GM21723 (cell line): Measurements from ENCODE around the gene PRAMEF1.
"Not testable (repeated sequence)": the region's sequence is repeated elsewhere in the genome, so short reads cannot be mapped to it uniquely, and the experiment has no call there.

Experiments used
- ATAC-seq: cut with Tn5 transposase; IDR thresholded peaks from one replicate; pipeline ENCODE4 v1.9.1; 2021; ENCODE audit warnings: mild to moderate bottlenecking, moderate library complexity; ENCODE audit not compliant: unreplicated experiment

The PRAMEF1 gene

GRCh38 chr1:12775443-12775842 lies 15.8 kb upstream of the PRAMEF1 start:
- no peak for ATAC-seq

DNA sequence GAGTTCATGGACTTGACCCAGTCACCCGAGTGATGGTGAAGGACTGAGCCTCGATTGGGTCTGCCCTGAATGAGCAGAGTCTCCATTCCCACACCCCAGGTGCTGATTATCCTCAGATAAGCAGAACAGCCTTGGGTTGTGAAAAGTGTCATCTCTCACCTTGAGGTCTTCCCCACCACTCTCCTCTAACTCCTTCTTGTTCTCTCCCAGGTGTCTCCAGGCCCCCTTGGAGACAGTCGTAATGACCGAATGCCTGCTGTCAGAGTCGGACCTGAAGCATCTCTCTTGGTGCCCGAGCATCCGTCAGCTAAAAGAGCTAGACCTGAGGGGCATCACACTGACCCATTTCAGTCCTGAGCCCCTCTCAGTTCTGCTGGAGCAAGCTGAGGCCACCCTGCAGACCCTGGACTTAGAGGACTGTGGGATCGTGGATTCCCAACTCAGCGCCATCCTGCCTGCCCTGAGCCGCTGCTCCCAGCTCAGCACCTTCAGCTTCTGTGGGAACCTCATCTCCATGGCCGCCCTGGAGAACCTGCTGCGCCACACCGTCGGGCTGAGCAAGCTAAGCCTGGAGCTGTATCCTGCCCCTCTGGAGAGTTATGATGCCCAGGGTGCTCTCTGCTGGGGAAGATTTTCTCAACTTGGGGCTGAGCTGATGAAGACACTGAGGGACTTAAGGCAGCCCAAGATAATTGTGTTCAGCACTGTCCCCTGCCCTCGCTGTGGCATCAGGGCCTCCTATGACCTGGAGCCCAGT lies 14.2 kb upstream of the PRAMEF1 start:
- no peak for ATAC-seq

DNA sequence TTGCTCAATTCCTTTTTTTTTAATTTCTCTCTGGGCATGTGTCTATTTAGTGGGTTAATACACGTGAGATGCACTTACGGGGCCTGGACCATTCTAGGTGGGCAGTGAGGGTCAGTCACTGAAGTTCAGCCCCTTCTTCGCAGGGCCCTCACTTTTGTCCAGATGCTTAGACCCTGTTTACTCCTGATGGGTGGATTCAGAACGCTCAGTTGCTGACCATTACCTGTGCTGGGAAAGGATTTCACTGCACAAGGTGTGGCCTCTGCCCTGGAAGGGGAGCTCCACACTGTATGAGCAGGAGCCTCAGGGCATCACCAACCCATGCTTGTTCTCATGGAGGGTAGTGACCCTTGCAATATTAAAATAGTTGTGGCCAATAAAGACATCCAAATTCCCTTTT lies 13.1 kb upstream of the PRAMEF1 start:
- ATAC-seq, result no peak

- no peak for ATAC-seq
Measured at GRCh38 chr1:12778907-12779306, 12.3 kb upstream of the PRAMEF1 start.

- ATAC-seq, result not testable (repeated sequence)
Measured at GRCh38 chr1:12781488-12781887, 9.7 kb upstream of the PRAMEF1 start.

GRCh38 chr1:12783783-12784182 lies 7.4 kb upstream of the PRAMEF1 start:
- not testable (repeated sequence) for ATAC-seq

- not testable (repeated sequence) for ATAC-seq
Measured at GRCh38 chr1:12784729-12785128, 6.5 kb upstream of the PRAMEF1 start.

GRCh38 chr1:12798911-12799310 lies 7.7 kb downstream of the PRAMEF1 start:
- no peak for ATAC-seq

GRCh38 chr1:12799730-12800129 lies 8.5 kb downstream of the PRAMEF1 start:
- no peak for ATAC-seq

DNA sequence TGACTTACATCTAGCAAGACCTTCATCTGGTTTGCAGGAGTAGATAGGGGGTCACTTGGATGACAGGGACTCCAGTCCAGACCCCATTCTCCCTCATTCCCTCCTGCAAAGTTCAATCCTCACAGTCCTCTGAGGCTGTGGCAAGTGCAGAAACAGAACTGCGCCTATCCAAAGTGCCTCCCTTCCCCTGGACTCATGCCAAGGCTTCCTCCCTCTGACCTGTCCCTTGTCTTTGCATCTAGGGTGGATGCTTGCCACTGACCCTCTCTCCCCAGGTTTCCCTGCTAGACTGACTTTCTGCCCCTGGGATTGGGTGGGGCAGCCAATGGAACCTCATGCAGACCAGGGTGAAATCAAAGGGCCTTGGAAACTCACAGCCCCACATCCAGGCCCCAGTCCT lies 18.7 kb downstream of the PRAMEF1 start:
- ATAC-seq, result no peak

DNA sequence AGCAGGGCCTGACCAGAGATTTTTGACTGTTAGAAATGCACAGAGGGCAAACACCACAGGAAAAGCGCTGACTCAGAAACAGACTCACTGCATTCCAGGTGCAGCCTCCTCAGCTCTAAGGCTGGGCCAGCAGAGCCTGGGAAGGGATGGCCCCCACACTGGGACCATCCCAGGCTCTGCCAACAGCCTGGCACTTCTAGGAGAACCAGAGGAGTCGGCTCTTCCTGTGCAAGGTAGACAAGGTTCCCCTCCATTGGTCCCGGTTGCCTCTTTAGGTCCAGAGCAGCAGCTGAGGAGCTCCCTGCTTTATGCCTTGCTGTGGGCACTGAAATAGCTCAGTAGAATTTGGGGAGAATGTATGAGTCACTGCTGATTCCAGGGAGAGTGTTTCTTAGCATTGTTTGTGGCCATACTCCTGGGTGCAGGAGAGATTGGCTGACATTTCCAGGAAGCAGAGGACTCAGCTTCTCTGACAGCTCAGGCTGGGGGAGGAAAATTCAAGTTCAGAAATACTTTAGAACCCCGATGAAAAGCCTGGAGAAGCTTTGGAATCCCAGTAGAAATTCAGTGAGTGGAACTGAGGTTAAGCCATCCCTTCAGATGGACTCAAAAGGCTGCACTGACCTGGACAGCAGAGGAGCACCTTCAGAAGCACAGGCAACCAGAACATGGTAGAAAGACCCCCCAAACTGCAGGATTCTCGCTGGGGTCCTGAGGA lies 19.7 kb downstream of the PRAMEF1 start:
- no peak for ATAC-seq

DNA sequence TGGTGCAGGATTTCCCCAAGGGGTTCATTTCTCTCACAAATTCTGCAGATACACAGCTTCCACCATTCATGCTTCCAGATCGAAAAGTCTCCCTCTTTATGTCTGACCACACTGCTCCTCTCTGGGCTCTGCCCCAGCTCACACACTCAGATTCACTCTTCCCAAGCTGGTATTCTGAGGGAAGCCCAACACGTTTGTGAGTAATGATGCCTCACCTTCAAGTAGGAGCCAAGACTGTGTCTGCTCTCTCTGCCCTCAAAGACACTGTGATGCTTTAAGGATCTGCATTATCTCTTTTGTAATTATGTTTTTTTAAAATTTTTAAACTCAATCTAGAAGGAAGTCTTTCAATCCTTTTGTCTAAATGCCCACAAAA lies 20.2 kb downstream of the PRAMEF1 start:
- ATAC-seq, result no peak

GRCh38 chr1:12819061-12819460 lies 27.9 kb downstream of the PRAMEF1 start:
- ATAC-seq, result not testable (repeated sequence)

DNA sequence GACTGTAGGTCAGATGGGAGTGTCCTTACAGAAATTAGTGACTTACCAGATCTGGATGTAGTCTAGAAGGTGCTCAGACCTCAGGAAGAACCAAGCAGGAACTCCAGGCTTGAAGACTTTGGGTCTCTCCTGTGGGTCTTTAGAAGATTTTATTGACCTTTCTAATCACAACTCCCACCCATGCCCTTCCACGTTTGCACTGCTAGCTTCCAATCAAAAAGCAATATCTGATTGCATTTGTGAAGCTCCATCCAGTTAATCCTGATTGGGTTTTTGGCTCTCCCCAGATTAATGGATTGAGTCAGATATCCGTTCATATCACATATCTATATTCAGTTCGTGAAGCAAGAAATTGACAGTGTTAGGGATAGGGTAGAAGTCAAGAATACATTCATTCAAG lies 40.1 kb downstream of the PRAMEF1 start, which contains the start of gene PRAMEF11:
Gene PRAMEF11 (minus strand): TSS at position 101 of the 400 bp plus-strand sequence. CDS start 2,621 bp downstream, outside the sequence.
- not testable (repeated sequence) for ATAC-seq

DNA sequence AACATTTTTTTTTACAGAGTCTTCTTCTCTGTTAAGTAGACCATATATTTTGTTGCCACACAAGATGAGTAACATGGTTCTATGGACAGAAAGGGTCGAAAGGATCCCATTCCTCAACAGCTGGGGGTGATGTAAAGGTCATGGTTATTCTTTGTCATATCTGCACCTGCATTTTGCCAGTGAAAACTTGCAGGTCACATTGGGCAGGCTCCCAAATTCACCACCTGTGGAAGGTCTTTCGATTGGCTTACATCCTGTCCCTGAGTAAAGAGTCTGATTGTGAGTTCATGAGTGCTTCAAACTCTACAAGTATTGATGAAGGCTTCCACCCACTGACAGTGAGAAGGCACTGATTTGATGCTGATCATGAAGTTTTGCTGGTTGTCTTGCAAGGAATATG lies 42.1 kb downstream of the PRAMEF1 start:
- not testable (repeated sequence) for ATAC-seq
